ENCODE data around the gene CMC2. TPM values are rescaled to one million over a fixed set of nuclear protein-coding genes. Genes with fewer than 3 reads are reported as not detected.
A peak's percentile ranks its signal among the peaks of the same experiment; 100 is the strongest.

CMC2 gene
- total and polyA plus RNA-seq, 9 of the 15 experiments (the other 6 are each of a cell fraction or from before 2014, with no cell fraction given): 122 to 501 (median 172) TPM

- TF ChIP-seq E2F8 (IDR thresholded peaks at IDR 0.05; ENCODE audit: low read depth, partially characterized antibody) (no peak), RAD21 (CRISPR knock-in tag; conservative IDR thresholded peaks at IDR 0.05 in 1 of 2, IDR thresholded peaks at IDR 0.05 in 1 of 2) (peak; percentile 15 to 72), REST (IDR thresholded peaks at IDR 0.05; ENCODE audit: borderline replicate concordance) (peak; percentile 30; the same call in 1 of the 2 replicates), REST (CRISPR knock-in tag; IDR thresholded peaks at IDR 0.05; ENCODE audit: low read depth) (no peak), CREM (IDR thresholded peaks at IDR 0.05; ENCODE audit: low read depth) (peak; percentile 47), ZNF639 (CRISPR knock-in tag; conservative IDR thresholded peaks at IDR 0.05 in 1 of 2, IDR thresholded peaks at IDR 0.05 in 1 of 2) (no peak), HDGF (IDR thresholded peaks at IDR 0.05) (no peak), ZNF644 (tag; IDR thresholded peaks at IDR 0.05; ENCODE audit: low read depth) (no peak), TAF1 (IDR thresholded peaks at IDR 0.05; ENCODE audit: control insufficient read depth, extremely low read depth, insufficient read depth, low read length, severe bottlenecking) (no peak), TRIM24 (IDR thresholded peaks at IDR 0.05) (no peak), PCBP1 (IDR thresholded peaks at IDR 0.05; ENCODE audit: low read depth, low read length, poor library complexity, severe bottlenecking) (no peak), ZNF507 (tag; conservative IDR thresholded peaks at IDR 0.05) (no peak), ZNF586 (CRISPR knock-in tag; conservative IDR thresholded peaks at IDR 0.05) (no peak), PPARD (CRISPR knock-in tag; IDR thresholded peaks at IDR 0.05) (no peak), XRCC5 (IDR thresholded peaks at IDR 0.05; ENCODE audit: low read depth, low read length) (peak; percentile 38; the same call in 1 of the 2 replicates)
Measured at GRCh38 chr16:80948886-80949493, 57.7 kb downstream of the CMC2 start (continued).
